Large intestine (tissue), 3 donors: ENCODE measurements around the gene PRKAR1A. TPM values are rescaled to one million over a fixed set of nuclear protein-coding genes. Genes with fewer than 3 reads are reported as not detected.
A peak's percentile ranks its signal among the peaks of the same experiment; 100 is the strongest.

Experiments
- DNase-seq, 2 donors: peaks; one replicate each; pipeline versions ENCODE4 v3.0.0 to v3.0.0-alpha.2; 2013
- H3K27ac ChIP-seq: one replicate; pipeline ENCODE4 v1.5.1; 2013; ENCODE audit warnings: low read length
- H3K27me3 ChIP-seq: 2 replicates; pipeline ENCODE4 v1.6.1; 2013; ENCODE audit warnings: low read length; ENCODE audit not compliant: control insufficient read depth, insufficient read depth
- H3K36me3 ChIP-seq: 2 replicates; pipeline ENCODE4 v1.6.1; 2013; ENCODE audit warnings: low read length; ENCODE audit not compliant: control insufficient read depth, insufficient read depth
- H3K4me1 ChIP-seq: one replicate; pipeline ENCODE4 v1.6.1; 2013; ENCODE audit warnings: low read length; ENCODE audit not compliant: control insufficient read depth, insufficient read depth
- H3K4me3 ChIP-seq: one replicate; pipeline ENCODE4 v1.5.1; 2013; ENCODE audit warnings: low read length
- H3K9me3 ChIP-seq: one replicate; pipeline ENCODE4 v1.6.1; 2013; ENCODE audit warnings: mild to moderate bottlenecking, low read depth, low read length, moderate library complexity; ENCODE audit not compliant: control insufficient read depth
- WGBS: methylation state at CpG from one replicate; pipeline ENCODE4 v1.1.5; 2013; ENCODE audit warnings: low lambda C conversion rate; ENCODE audit not compliant: insufficient coverage; 5-methylcytosine and 5-hydroxymethylcytosine counted together
- polyA plus RNA-seq: library from polyadenylated mRNA; unstranded; fragments of 120-200 nt; gene quantifications from one replicate; pipeline ENCODE4 v1.2.1, GENCODE V29; 2013

The PRKAR1A gene
- polyA plus RNA-seq, 1 donor = 160 TPM

DNA sequence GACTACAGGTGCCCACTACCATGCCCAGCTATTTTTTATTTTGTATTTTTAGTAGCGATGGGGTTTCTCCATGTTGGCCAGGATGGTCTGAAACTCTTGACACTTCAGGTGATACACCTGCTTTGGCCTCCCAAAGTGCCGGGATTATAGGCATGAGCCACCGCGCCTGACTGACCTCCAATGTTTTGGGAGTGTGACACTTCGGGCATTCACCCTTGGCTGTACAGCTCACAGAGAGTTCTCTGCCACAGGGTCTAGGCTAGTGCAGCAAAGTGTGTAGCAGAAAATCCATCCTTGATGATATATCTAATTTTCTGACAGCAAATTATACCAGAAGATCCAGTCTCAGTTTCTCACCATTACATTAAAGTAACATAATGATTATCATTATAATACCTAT is 74.8 kb downstream of the PRKAR1A start:
- Histone ChIP-seq H3K4me3 (no peak overlapping the region), H3K9me3 (no peaks in the 10 kb centered on the region), H3K27me3 (peaks cover 2% of the 10 kb centered on the region), H3K4me1 (no peaks in the 10 kb centered on the region), H3K27ac (no peak overlapping the region), H3K36me3 (no peaks in the 10 kb centered on the region)
- no peak for DNase-seq
- WGBS = no CpG with 5 or more reads among the region's 5 CpGs

DNA sequence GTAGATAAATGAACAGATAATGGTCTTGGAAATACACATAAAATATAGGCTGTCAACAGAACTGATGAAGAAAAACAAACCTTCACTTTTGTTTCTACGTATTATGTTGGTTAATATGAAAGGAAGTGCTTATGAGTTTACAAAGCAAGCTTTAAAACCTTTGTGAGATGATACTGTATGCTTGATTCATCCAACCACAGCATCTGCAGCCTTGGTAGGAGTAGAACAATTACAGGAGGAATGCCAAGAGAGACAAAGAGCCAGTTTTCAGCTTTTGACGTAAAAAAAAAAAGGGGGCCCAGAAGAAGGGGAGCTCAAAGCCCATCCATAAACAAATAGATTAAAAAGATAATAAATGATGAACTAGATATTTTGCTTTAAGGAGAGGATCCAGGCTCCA is 75.6 kb downstream of the PRKAR1A start:
- peaks cover 4% of the 10 kb centered on the region for H3K27me3 ChIP-seq
- H3K4me1 ChIP-seq = no peaks in the 10 kb centered on the region
- H3K9me3 ChIP-seq = no peaks in the 10 kb centered on the region
- DNase-seq = no peak
- no peak overlapping the region for H3K4me3 ChIP-seq
- no peaks in the 10 kb centered on the region for H3K36me3 ChIP-seq
- 85% methylated on average over 2 of the region's 2 CpGs for whole genome bisulfite sequencing
- no peak overlapping the region for H3K27ac ChIP-seq

GRCh38 chr17:68588362-68588761 is 76.1 kb downstream of the PRKAR1A start:
- no peak overlapping the region for H3K4me3 ChIP-seq
- no peaks in the 10 kb centered on the region for H3K36me3 ChIP-seq
- peaks cover 4% of the 10 kb centered on the region for H3K27me3 ChIP-seq
- H3K27ac ChIP-seq = no peak overlapping the region
- no peaks in the 10 kb centered on the region for H3K4me1 ChIP-seq
- whole genome bisulfite sequencing = no CpG with 5 or more reads among the region's 1 CpG
- DNase-seq = no peak
- no peaks in the 10 kb centered on the region for H3K9me3 ChIP-seq

- Histone ChIP-seq H3K27ac (no peak overlapping the region), H3K36me3 (no peaks in the 10 kb centered on the region), H3K9me3 (no peaks in the 10 kb centered on the region), H3K4me3 (no peak overlapping the region), H3K4me1 (no peaks in the 10 kb centered on the region), H3K27me3 (peaks cover 4% of the 10 kb centered on the region)
- no CpG with 5 or more reads among the region's 3 CpGs for WGBS
- no peak for DNase-seq
Observed at GRCh38 chr17:68589086-68589485, 76.9 kb downstream of the PRKAR1A start.

DNA sequence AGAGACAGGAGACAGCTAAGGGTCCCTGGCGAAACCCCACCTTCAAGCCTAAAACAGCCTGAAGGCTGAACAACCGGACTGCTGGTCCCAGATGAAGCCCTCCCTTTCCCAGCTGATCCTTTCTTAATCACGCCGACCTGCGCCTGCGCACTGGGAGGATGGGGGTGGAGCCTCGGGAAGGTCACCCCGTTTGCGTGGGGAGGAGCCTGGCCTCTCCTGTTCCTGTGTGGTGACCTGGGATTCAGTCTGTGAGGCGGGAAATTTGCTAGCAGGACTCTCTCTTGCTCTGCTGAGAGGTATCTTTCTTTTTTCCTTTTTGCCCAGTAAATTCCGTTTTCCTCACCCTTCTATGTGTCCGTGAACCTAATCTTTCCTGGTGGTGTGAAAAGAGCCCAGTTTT is 79.4 kb downstream of the PRKAR1A start:
- H3K4me3 ChIP-seq = no peak overlapping the region
- no peaks in the 10 kb centered on the region for H3K4me1 ChIP-seq
- no peaks in the 10 kb centered on the region for H3K36me3 ChIP-seq
- 75% methylated on average over 2 of the region's 12 CpGs for WGBS
- H3K27me3 ChIP-seq = peaks cover 2% of the 10 kb centered on the region
- DNase-seq = no peak
- H3K27ac ChIP-seq = no peak overlapping the region
- H3K9me3 ChIP-seq = no peaks in the 10 kb centered on the region

DNA sequence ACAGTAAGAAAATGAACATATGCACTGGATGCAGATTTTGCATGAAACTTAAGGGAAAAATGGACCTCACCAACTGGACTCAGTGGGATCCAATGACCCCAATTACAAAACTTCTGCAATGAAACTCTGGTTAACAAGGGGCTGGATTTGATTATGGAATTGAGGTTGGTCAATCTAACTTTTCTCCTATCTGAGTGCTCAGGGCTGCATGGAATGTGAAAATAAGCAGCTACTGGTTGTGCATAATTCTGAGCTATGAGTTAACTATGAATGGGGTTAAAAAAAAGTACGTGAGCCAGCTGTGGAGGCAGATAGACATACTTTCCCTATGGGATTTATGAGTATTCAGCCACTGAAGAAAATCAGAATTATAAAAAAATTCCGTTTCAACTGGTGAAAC is 79.8 kb downstream of the PRKAR1A start:
- no peaks in the 10 kb centered on the region for H3K4me1 ChIP-seq
- no peak for DNase-seq
- 100% methylated on average over 1 of the region's 2 CpGs for WGBS
- H3K36me3 ChIP-seq = no peaks in the 10 kb centered on the region
- H3K27ac ChIP-seq = no peak overlapping the region
- peaks cover 2% of the 10 kb centered on the region for H3K27me3 ChIP-seq
- no peak overlapping the region for H3K4me3 ChIP-seq
- no peaks in the 10 kb centered on the region for H3K9me3 ChIP-seq

DNA sequence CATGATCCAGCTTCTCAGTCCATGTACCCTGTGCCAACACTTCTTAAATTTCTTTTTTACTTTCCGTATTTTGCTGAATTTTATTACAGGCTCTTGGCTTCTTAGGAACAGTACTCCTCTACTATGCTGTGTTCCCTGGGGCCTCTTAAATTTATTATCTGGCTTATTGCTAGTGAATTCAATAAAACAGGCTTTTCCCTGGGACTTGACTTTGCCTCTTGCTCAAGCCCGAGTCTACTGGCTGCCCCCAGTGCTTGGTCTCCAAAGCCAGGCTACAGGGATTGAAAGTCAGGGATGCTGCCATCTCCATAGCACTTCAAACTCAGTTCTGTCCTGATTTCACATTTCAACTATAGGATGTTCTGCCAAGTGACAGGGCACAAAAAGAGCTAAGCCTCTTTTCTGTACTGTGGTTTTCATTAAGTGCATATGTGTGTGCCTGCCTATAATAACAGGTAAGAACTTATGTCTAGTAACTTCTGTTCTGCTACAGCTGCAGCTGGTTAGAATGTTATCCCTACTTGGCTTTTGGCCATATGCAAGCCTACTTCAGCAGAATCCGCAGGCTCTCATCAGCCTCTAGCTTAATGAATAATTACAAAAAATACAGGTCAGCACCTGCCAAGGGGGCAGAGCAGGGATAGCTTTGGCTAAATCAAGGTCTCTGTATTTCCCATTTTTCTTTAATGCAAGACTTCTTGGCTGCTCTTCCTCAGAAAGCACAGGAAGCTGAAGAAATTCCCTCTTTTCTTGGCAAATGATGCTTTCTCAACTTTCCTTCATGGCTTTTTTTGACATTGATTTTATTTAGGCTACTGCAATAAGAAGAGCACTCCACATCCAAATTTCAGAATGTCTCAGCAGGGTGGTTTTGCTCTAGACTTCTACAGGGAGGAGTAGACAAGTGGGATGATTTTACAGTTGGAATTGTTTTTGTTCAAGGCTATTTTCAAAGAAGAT is 80.7 kb downstream of the PRKAR1A start:
- WGBS = 86% methylated on average over 1 of the region's 3 CpGs
- Histone ChIP-seq H3K4me1 (peaks cover 7% of the 10 kb centered on the region), H3K9me3 (no peaks in the 10 kb centered on the region), H3K27me3 (peaks cover 2% of the 10 kb centered on the region), H3K4me3 (no peak overlapping the region), H3K27ac (no peak overlapping the region), H3K36me3 (no peaks in the 10 kb centered on the region)
- no peak for DNase-seq

GRCh38 chr17:68594552-68594951 is 82.3 kb downstream of the PRKAR1A start:
- Histone ChIP-seq H3K9me3 (no peaks in the 10 kb centered on the region), H3K36me3 (no peaks in the 10 kb centered on the region), H3K27me3 (peaks cover 4% of the 10 kb centered on the region), H3K27ac (no peak overlapping the region), H3K4me3 (no peak overlapping the region), H3K4me1 (peaks cover 12% of the 10 kb centered on the region)
- DNase-seq = no peak
- WGBS = no CpG with 5 or more reads among the region's 2 CpGs

GRCh38 chr17:68595496-68595895 is 83.3 kb downstream of the PRKAR1A start:
- Histone ChIP-seq H3K27me3 (peaks cover 12% of the 10 kb centered on the region), H3K4me1 (peaks cover 16% of the 10 kb centered on the region), H3K36me3 (no peaks in the 10 kb centered on the region), H3K9me3 (no peaks in the 10 kb centered on the region), H3K27ac (peak overlapping the region; percentile 10), H3K4me3 (no peak overlapping the region)
- 20% methylated on average over 1 of the region's 5 CpGs for WGBS
- DNase-seq = peak in 1 of 2 donors; percentile 42

GRCh38 chr17:68595986-68596385 is 83.8 kb downstream of the PRKAR1A start:
- Histone ChIP-seq H3K27ac (peak overlapping the region; percentile 10), H3K4me3 (no peak overlapping the region), H3K27me3 (peaks cover 15% of the 10 kb centered on the region), H3K4me1 (peaks cover 16% of the 10 kb centered on the region), H3K9me3 (no peaks in the 10 kb centered on the region), H3K36me3 (no peaks in the 10 kb centered on the region)
- no peak for DNase-seq
- no CpG with 5 or more reads among the region's 2 CpGs for WGBS
